ENCODE measurements around the gene USP6NL. TPM values are rescaled to one million over a fixed set of nuclear protein-coding genes. Genes with fewer than 3 reads are reported as not detected.
"Not testable (repeated sequence)": the region's sequence is repeated elsewhere in the genome, so short reads cannot be mapped to it uniquely, and the experiment has no call there.

The USP6NL gene
- total RNA-seq, 1 donor from 2014 or later = 13.3 TPM

GRCh38 chr10:11631890-11632587 is 20.6 kb upstream of the USP6NL start:
- no peaks in the 10 kb centered on the region for H3K4me1 Mint-ChIP-seq (ENCODE audit: low read depth, unreplicated experiment)
- H3K27me3 Mint-ChIP-seq (ENCODE audit: unreplicated experiment) = no peaks in the 10 kb centered on the region
- no peaks in the 10 kb centered on the region for H3K9me3 Mint-ChIP-seq (ENCODE audit: unreplicated experiment)
- H3K4me3 Mint-ChIP-seq (ENCODE audit: unreplicated experiment) = no peak overlapping the region
- H3K27ac Mint-ChIP-seq (ENCODE audit: unreplicated experiment) = no peak overlapping the region
- no peak for TF ChIP-seq CTCF (IDR thresholded peaks at IDR 0.05; ENCODE audit: partially characterized antibody, unreplicated experiment)
- DNase-seq = no peak
- H3K36me3 Mint-ChIP-seq (ENCODE audit: unreplicated experiment) = no peaks in the 10 kb centered on the region

- H3K4me1 Mint-ChIP-seq (ENCODE audit: low read depth, unreplicated experiment) = no peaks in the 10 kb centered on the region
- H3K27ac Mint-ChIP-seq (ENCODE audit: unreplicated experiment) = no peak overlapping the region
- no peak for TF ChIP-seq CTCF (IDR thresholded peaks at IDR 0.05; ENCODE audit: partially characterized antibody, unreplicated experiment)
- no peaks in the 10 kb centered on the region for H3K9me3 Mint-ChIP-seq (ENCODE audit: unreplicated experiment)
- no peaks in the 10 kb centered on the region for H3K36me3 Mint-ChIP-seq (ENCODE audit: unreplicated experiment)
- DNase-seq = no peak
- no peaks in the 10 kb centered on the region for H3K27me3 Mint-ChIP-seq (ENCODE audit: unreplicated experiment)
- no peak overlapping the region for H3K4me3 Mint-ChIP-seq (ENCODE audit: unreplicated experiment)
These were observed 19.8 kb upstream of the USP6NL start for GRCh38 chr10:11631291-11631690.

- no peak overlapping the region for H3K4me3 Mint-ChIP-seq (ENCODE audit: unreplicated experiment)
These were observed 18.3 kb upstream of the USP6NL start for GRCh38 chr10:11629731-11630130.

GRCh38 chr10:11627941-11628340 is 16.5 kb upstream of the USP6NL start:
- not testable (repeated sequence) for H3K36me3 Mint-ChIP-seq (ENCODE audit: unreplicated experiment); H3K9me3 Mint-ChIP-seq (ENCODE audit: unreplicated experiment); H3K4me1 Mint-ChIP-seq (ENCODE audit: low read depth, unreplicated experiment); DNase-seq; H3K27me3 Mint-ChIP-seq (ENCODE audit: unreplicated experiment); H3K4me3 Mint-ChIP-seq (ENCODE audit: unreplicated experiment); H3K27ac Mint-ChIP-seq (ENCODE audit: unreplicated experiment)

More at GRCh38 chr10:11629731-11630130, 18.3 kb upstream of the USP6NL start:
- TF ChIP-seq CTCF (IDR thresholded peaks at IDR 0.05; ENCODE audit: partially characterized antibody, unreplicated experiment) = no peak
- no peak for DNase-seq
- no peaks in the 10 kb centered on the region for H3K36me3 Mint-ChIP-seq (ENCODE audit: unreplicated experiment)
- no peaks in the 10 kb centered on the region for H3K9me3 Mint-ChIP-seq (ENCODE audit: unreplicated experiment)
- no peaks in the 10 kb centered on the region for H3K27me3 Mint-ChIP-seq (ENCODE audit: unreplicated experiment)
- H3K4me1 Mint-ChIP-seq (ENCODE audit: low read depth, unreplicated experiment) = no peaks in the 10 kb centered on the region
- H3K27ac Mint-ChIP-seq (ENCODE audit: unreplicated experiment) = no peak overlapping the region

- no peaks in the 10 kb centered on the region for H3K36me3 Mint-ChIP-seq (ENCODE audit: unreplicated experiment)
- H3K4me3 Mint-ChIP-seq (ENCODE audit: unreplicated experiment) = no peak overlapping the region
- H3K4me1 Mint-ChIP-seq (ENCODE audit: low read depth, unreplicated experiment) = no peaks in the 10 kb centered on the region
- DNase-seq = no peak
- peaks cover 2% of the 10 kb centered on the region for H3K27me3 Mint-ChIP-seq (ENCODE audit: unreplicated experiment)
- H3K27ac Mint-ChIP-seq (ENCODE audit: unreplicated experiment) = no peak overlapping the region
- H3K9me3 Mint-ChIP-seq (ENCODE audit: unreplicated experiment) = no peaks in the 10 kb centered on the region
- TF ChIP-seq CTCF (IDR thresholded peaks at IDR 0.05; ENCODE audit: partially characterized antibody, unreplicated experiment) = no peak
These were observed 14.6 kb upstream of the USP6NL start for GRCh38 chr10:11626071-11626470.

All from glutamatergic neuron (in vitro differentiated cells).